ENCODE measurements around the gene GRIFIN.

Gene GRIFIN

DNA sequence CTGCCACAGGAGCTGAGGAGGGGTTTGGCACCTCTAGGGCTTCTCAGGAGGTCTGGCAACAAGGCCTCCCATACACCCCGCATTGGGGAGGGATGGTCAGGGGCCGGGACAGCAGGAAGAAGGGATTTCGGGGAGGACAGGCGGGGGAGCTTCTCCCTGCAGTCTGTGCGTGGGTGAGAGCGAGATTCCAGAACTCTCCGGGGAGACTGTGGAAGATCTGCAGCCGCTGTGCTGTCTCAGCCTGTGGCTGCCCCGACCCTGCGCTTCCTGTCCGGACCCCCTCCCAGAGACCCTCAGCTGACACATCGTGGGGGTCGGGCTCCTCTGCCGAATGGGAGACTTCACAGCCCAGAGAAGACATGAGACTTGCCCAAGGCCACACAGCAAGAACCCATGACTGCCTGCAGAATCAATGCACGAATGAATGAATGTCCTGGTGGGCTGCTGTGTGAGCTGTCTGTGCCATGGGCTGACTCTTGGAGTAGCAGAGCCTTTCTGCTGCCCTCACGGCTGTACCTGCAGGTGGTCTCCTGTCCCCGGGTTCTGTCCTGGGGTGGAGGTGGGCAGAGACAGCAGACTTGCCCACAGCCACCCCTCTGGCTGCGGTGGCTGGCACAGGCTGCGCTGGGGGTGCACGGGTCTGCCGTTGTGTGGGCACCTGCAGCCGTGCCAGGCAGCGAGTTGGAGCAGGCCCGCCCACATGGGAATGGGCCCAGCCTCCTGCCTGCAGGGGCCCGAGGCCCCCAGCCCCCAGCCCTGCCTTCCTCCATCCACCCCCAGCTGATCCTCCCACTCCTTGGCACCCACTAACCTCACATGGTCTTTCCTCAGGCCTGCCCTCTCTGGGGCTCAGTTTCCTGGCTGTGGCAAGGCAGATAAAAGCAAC is 27.1 kb upstream of the GRIFIN start:
- Histone ChIP-seq H3K4me1 (ENCODE audit: control insufficient read depth, insufficient read depth, low read length) (no peaks in the 10 kb centered on the region), H3K27ac (ENCODE audit: extremely low read depth, low read depth, low read length) (no peak overlapping the region), H3K9me3 (ENCODE audit: control insufficient read depth, insufficient read depth, low read depth, low read length) (no peaks in the 10 kb centered on the region), H3K4me3 (ENCODE audit: low read depth, low read length) (no peak overlapping the region), H3K36me3 (ENCODE audit: control insufficient read depth in 2 of 2, insufficient read depth in 1 of 2, low read length in 2 of 2) (no peaks in the 10 kb centered on the region)
- no peak for TF ChIP-seq ZNF776 (tag by site-specific recombination; IDR thresholded peaks at IDR 0.05; ENCODE audit: borderline replicate concordance)
- TF ChIP-seq, protein P1, sequence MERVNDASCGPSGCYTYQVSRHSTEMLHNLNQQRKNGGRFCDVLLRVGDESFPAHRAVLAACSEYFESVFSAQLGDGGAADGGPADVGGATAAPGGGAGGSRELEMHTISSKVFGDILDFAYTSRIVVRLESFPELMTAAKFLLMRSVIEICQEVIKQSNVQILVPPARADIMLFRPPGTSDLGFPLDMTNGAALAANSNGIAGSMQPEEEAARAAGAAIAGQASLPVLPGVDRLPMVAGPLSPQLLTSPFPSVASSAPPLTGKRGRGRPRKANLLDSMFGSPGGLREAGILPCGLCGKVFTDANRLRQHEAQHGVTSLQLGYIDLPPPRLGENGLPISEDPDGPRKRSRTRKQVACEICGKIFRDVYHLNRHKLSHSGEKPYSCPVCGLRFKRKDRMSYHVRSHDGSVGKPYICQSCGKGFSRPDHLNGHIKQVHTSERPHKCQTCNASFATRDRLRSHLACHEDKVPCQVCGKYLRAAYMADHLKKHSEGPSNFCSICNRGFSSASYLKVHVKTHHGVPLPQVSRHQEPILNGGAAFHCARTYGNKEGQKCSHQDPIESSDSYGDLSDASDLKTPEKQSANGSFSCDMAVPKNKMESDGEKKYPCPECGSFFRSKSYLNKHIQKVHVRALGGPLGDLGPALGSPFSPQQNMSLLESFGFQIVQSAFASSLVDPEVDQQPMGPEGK (tag by site-specific recombination; IDR thresholded peaks at IDR 0.05) = no peak
- peak; percentile 61 for TF ChIP-seq EGR2 (tag by site-specific recombination; IDR thresholded peaks at IDR 0.05; ENCODE audit: low read depth)
- no peak for TF ChIP-seq PRDM1 (tag by site-specific recombination; IDR thresholded peaks at IDR 0.05)
- TF ChIP-seq ZNF558 (tag by site-specific recombination; IDR thresholded peaks at IDR 0.05) = no peak
- TF ChIP-seq ZNF521 (tag by site-specific recombination; IDR thresholded peaks at IDR 0.05) = no peak
- no peak for TF ChIP-seq YY2 (tag by site-specific recombination; IDR thresholded peaks at IDR 0.05)
- TF ChIP-seq ZNF239 (tag by site-specific recombination; IDR thresholded peaks at IDR 0.05) = no peak
- TF ChIP-seq ZNF626 (tag by site-specific recombination; IDR thresholded peaks at IDR 0.05) = no peak
- no peak for TF ChIP-seq ZFP69B (tag by site-specific recombination; IDR thresholded peaks at IDR 0.05)
- no peak for TF ChIP-seq ZNF473 (tag by site-specific recombination; IDR thresholded peaks at IDR 0.05)
- no peak for TF ChIP-seq SCRT1 (tag by site-specific recombination; IDR thresholded peaks at IDR 0.05; ENCODE audit: borderline replicate concordance)
- TF ChIP-seq ZNF341 (tag by site-specific recombination; IDR thresholded peaks at IDR 0.05; ENCODE audit: low read depth) = peak; percentile 29; the same call in 1 of the 2 replicates
- TF ChIP-seq, protein P2, sequence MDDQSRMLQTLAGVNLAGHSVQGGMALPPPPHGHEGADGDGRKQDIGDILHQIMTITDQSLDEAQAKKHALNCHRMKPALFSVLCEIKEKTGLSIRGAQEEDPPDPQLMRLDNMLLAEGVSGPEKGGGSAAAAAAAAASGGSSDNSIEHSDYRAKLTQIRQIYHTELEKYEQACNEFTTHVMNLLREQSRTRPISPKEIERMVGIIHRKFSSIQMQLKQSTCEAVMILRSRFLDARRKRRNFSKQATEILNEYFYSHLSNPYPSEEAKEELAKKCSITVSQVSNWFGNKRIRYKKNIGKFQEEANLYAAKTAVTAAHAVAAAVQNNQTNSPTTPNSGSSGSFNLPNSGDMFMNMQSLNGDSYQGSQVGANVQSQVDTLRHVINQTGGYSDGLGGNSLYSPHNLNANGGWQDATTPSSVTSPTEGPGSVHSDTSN (CRISPR knock-in tag; IDR thresholded peaks at IDR 0.05) = no peak
- TF ChIP-seq ZNF768 (tag by site-specific recombination; IDR thresholded peaks at IDR 0.05) = no peak
- TF ChIP-seq ZBTB48 (tag by site-specific recombination; IDR thresholded peaks at IDR 0.05) = no peak
- no peak for TF ChIP-seq ZNF23 (tag by site-specific recombination; IDR thresholded peaks at IDR 0.05; ENCODE audit: borderline replicate concordance)
- no peak for TF ChIP-seq WT1 (tag by site-specific recombination; IDR thresholded peaks at IDR 0.05)
- TF ChIP-seq ZNF155 (tag by site-specific recombination; IDR thresholded peaks at IDR 0.05) = no peak
- TF ChIP-seq BCL11B (tag by site-specific recombination; IDR thresholded peaks at IDR 0.05; ENCODE audit: low read depth) = no peak
- TF ChIP-seq ZSCAN23 (tag by site-specific recombination; IDR thresholded peaks at IDR 0.05) = no peak
- peak; percentile 89 for TF ChIP-seq ZFHX2 (tag by site-specific recombination; conservative IDR thresholded peaks at IDR 0.05)
- TF ChIP-seq, protein P3, sequence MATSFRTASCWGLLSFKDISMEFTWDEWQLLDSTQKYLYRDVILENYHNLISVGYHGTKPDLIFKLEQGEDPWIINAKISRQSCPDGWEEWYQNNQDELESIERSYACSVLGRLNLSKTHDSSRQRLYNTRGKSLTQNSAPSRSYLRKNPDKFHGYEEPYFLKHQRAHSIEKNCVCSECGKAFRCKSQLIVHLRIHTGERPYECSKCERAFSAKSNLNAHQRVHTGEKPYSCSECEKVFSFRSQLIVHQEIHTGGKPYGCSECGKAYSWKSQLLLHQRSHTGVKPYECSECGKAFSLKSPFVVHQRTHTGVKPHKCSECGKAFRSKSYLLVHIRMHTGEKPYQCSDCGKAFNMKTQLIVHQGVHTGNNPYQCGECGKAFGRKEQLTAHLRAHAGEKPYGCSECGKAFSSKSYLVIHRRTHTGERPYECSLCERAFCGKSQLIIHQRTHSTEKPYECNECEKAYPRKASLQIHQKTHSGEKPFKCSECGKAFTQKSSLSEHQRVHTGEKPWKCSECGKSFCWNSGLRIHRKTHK (tag by site-specific recombination; IDR thresholded peaks at IDR 0.05) = no peak
- no peak for TF ChIP-seq KLF7 (tag by site-specific recombination; IDR thresholded peaks at IDR 0.05; ENCODE audit: borderline replicate concordance)
- ChIA-PET CTCF (no interaction called here), POLR2A (no interaction called here)

Measured in HEK293 (cell line).